NCI-H2171 treated with DMSO at 0.1 percent for 48 hours (cell line): ENCODE results near the gene ZNF575.
A peak's percentile ranks its signal among the peaks of the same experiment; 100 is the strongest.

Experiments used
- DNase-seq: peaks from one replicate; lab custom pipeline; 2025; lab: John Stamatoyannopoulos, UW

Gene ZNF575

DNA sequence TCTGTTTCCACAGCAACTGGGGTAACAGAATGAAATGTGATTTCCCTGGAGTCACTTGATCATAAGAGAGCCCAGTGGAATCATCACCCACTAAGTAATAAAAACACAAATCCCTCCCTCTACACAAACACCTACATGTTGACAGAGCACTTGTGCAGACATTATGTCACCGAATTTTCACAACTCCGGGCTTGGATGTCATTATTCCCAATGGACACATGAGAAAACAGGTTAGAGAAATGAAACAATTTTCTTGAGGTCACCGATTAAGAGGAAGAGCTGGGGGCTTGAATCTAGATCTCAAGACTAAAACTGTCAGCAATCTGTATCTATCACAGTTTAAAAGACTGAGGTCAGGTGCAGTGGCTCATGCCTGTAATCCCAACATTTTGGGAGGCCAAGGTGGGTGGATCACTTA is 39.2 kb downstream of the ZNF575 start:
- DNase-seq = no peak

DNA sequence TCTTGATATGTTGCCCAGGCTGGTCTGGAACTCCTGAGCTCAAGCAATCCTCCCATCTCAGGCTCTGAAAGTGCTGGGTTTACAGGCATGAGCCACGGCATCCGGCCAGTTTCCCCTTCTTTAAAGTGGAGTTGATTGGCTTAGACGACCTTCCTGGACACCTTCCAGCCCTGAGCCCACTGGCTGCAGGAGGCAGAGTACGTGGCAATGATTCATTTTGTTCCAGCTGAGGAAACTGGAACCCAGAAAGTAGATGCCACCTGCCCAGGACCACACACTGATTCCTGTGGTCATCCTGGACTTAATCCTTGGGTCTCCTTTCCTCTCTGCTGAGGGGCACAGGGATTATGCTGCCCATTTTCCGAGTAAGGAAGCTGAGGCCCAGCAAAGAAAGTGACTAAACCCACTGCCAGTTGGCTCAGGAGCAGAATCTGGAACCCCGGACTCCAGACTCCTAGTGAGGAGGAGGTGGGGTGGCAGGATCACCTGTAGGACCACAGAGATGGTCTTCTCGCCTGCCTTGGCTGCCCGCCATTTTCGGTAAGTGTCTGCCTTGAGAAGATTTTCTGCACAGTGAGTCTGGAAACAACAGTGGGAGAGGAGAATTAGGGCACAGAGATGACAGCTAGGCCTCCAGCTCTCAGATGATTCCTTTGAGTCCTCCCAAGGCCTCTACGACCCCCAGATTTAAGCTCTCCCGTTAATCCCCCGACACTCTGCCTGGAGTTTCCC is 41.6 kb downstream of the ZNF575 start:
- no peak for DNase-seq

- DNase-seq = peak; percentile 98
Measured at GRCh38 chr19:43575156-43575950, 42.4 kb downstream of the ZNF575 start, which contains the start of the genes PINLYP and XRCC1. Gene PINLYP (plus strand): TSS chr19:43575801. CDS start chr19:43577192, 1,391 bp downstream. Gene XRCC1 (minus strand): TSS chr19:43575527. CDS start chr19:43575458, 69 bp downstream.

- no peak for DNase-seq
Measured at GRCh38 chr19:43575955-43576878, 43.2 kb downstream of the ZNF575 start.

DNA sequence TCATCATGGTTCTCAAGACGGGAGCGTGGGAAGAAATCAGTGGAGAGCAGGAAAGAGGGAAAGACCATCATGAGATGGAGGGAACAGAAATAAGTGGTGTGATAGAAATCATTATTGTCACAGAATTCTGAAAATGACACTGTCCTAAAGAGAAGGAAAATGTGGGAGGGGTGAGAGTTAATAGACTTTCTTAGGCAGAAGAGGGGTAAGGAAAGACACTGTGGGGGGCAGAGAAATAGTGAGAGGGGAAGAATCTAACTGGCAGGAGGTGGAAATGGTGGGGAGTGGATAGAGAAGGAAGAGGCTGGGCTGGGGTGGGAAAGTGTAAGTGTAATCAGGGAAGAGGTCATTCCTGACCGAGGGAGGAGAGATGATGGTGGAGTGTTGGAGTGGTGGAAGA is 45.8 kb downstream of the ZNF575 start:
- no peak for DNase-seq

- DNase-seq = no peak
Measured at GRCh38 chr19:43581467-43581866, 48.5 kb downstream of the ZNF575 start.

DNA sequence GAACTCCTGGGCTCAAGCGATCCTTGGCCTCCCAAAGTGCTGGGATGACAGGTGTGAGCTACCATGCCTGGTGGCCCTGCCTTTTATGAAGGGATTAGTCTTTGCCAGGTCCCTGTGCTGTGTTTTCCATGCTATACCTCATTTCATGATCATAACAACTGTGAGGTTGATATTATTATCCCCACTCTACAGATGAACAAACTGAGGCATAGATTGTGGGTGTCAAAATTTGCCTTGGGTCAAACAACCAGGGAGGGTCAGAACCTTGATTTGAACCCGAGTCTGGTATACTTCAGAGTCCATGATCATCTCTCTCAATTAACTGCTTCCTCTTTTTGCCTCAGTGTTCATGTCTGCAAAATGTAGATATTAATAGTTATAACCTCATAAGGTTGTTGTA is 49.5 kb downstream of the ZNF575 start:
- DNase-seq = no peak

DNA sequence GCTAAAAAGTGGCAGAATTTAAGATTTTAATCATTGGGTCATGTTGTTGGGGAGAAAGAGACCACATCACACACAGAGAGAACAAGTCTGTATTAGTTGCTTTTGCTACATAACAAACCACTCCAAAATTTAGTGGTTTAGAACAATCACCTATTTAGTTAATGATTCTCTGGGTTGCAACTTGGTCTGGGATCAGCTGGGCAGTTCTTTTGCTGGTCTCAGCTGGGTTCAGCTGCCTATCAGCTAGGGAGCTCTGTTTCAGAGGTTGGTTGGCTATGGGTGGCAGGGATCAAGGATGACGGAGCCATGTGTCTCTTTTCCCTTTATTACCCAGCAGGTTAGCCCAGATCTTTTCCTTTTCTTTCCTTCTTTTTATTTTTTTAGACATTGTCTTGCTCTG is 51.5 kb downstream of the ZNF575 start:
- no peak for DNase-seq
